ENCODE data around the gene GNAQ.

Gene GNAQ

GRCh38 chr9:77679661-77680368, 351.8 kb downstream of the GNAQ start:
- DNase-seq = no peak

- DNase-seq = no peak
These were observed 352.5 kb downstream of the GNAQ start for GRCh38 chr9:77679088-77679487.

- no peak for DNase-seq
These were observed 353.6 kb downstream of the GNAQ start for GRCh38 chr9:77677957-77678535.

DNA sequence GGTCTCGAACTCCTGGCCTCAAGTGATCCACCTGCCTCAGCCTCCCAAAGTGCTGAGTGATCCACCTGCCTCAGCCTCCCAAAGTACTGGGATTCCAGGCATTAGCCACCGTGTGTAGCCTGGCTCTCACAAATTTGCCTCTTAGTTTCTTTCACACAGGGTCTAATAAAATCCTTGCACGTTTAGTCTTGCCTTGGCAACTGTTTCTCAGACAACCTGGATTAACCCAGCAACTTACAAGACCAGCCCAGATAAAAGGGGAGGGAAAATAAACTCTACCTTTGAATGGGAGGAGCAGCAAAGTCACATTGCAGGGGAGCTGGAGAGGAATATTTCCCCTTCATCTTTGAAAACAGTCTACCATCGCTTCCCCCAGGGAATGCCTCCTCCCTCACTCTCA, 354.2 kb downstream of the GNAQ start:
- no peak for DNase-seq

- peak; percentile 6 for DNase-seq
These were observed 357.4 kb downstream of the GNAQ start for GRCh38 chr9:77673941-77674791.

- DNase-seq = no peak
These were observed 359.4 kb downstream of the GNAQ start for GRCh38 chr9:77672183-77672582.

- DNase-seq = no peak
These were observed 364.5 kb downstream of the GNAQ start for GRCh38 chr9:77667151-77667550.
